GM23338 (cell line): ENCODE results near the gene LEKR1.

ENCODE experiments used
- CTCF ChIP-seq, 2 experiments: fragments of 200-600 bp in 1 of 2; sonication (generic) in 1 of 2; conservative IDR thresholded peaks; 2 replicates each; pipeline versions ENCODE4 v1.5.1 to v1.6.1; 2016 to 2017; ENCODE audit warnings: antibody characterized with exemption in 2 of 2, low read depth in 2 of 2, mild to moderate bottlenecking in 2 of 2, moderate library complexity in 1 of 2
- JUNB ChIP-seq: IDR thresholded peaks from one replicate; pipeline ENCODE4 v1.6.1; 2016; ENCODE audit warnings: antibody characterized with exemption; ENCODE audit not compliant: unreplicated experiment
- POLR2AphosphoS5 ChIP-seq: IDR thresholded peaks from 2 replicates; pipeline ENCODE4 v1.6.1; 2016; ENCODE audit warnings: antibody characterized with exemption, low read depth

GRCh38 chr3:157026091-157026490, 199.9 kb downstream of the LEKR1 start:
- TF ChIP-seq CTCF (conservative IDR thresholded peaks at IDR 0.05; ENCODE audit: low read depth in 2 of 2) (no peak), POLR2AphosphoS5 (no peak), JUNB (no peak)
